HCT116 (cell line): Measurements from ENCODE around the gene CRYAB.

ENCODE experiments used
- CEBPB ChIP-seq: IDR thresholded peaks from 2 replicates; pipeline ENCODE4 v1.6.1; 2012; ENCODE audit warnings: low read depth
- ELF1 ChIP-seq: IDR thresholded peaks from 2 replicates; pipeline ENCODE4 v1.6.1; 2012; ENCODE audit warnings: low read depth, borderline replicate concordance
- EZH2 ChIP-seq: fragments of 200-600 bp; sonication (generic); IDR thresholded peaks from 2 replicates; pipeline ENCODE4 v1.6.1; 2017; ENCODE audit warnings: antibody characterized with exemption, mixed run types
- JUND ChIP-seq: IDR thresholded peaks from 2 replicates; pipeline ENCODE4 v1.6.1; 2012
- POLR2A ChIP-seq: IDR thresholded peaks from 2 replicates; pipeline ENCODE4 v1.7.0; 2011; ENCODE audit warnings: borderline replicate concordance; ENCODE audit not compliant: insufficient read depth, insufficient read length; ENCODE audit errors: extremely low read depth
- POLR2AphosphoS5 ChIP-seq: IDR thresholded peaks from 2 replicates; pipeline ENCODE4 v1.6.1; 2011; ENCODE audit warnings: mild to moderate bottlenecking, low read depth, low read length, moderate library complexity
- SP1 ChIP-seq: IDR thresholded peaks from 2 replicates; pipeline ENCODE4 v1.6.1; 2012; ENCODE audit warnings: low read depth
- TF ChIP-seq, protein P1 (sequence below): IDR thresholded peaks from 2 replicates; pipeline ENCODE4 v1.6.1; 2012
- TF ChIP-seq, protein P2 (sequence below), 3 experiments: fragments of 200-600 bp in 1 of 3; sonication (generic) in 1 of 3; IDR thresholded peaks in 2 of 3; conservative IDR thresholded peaks in 1 of 3; 2 replicates each; pipeline ENCODE4 v1.5.1; 2012 to 2017; ENCODE audit warnings: low read depth in 2 of 3, low read length in 2 of 3, antibody characterized with exemption in 1 of 3, borderline replicate concordance in 1 of 3, control low read depth in 1 of 3, mild to moderate bottlenecking in 1 of 3, mixed read lengths in 1 of 3, mixed run types in 1 of 3, moderate library complexity in 1 of 3; ENCODE audit not compliant: insufficient read depth in 1 of 3

DNA sequence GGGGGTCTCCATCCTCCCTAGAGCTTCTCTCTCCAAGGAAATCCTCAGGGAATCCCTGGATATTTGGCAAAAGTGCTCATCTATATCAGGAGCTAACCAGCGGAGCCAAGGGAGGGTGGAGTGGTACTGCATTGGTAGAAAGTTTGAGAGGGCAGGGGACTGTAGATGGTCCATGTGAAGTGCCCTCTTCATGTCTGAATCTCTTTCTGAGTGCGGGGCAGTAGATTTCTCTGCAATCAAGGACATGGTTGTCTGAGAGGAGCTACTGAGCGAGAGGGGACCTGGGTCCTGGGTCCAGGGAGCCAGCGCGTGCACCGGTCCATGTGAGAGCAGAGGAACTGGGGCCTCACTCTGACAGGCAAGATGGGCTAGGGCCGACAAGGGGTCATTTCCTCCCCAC is 26.3 kb upstream of the CRYAB start:
- TF ChIP-seq, protein P1, sequence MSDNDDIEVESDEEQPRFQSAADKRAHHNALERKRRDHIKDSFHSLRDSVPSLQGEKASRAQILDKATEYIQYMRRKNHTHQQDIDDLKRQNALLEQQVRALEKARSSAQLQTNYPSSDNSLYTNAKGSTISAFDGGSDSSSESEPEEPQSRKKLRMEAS, result no peak
- TF ChIP-seq, protein P2, sequence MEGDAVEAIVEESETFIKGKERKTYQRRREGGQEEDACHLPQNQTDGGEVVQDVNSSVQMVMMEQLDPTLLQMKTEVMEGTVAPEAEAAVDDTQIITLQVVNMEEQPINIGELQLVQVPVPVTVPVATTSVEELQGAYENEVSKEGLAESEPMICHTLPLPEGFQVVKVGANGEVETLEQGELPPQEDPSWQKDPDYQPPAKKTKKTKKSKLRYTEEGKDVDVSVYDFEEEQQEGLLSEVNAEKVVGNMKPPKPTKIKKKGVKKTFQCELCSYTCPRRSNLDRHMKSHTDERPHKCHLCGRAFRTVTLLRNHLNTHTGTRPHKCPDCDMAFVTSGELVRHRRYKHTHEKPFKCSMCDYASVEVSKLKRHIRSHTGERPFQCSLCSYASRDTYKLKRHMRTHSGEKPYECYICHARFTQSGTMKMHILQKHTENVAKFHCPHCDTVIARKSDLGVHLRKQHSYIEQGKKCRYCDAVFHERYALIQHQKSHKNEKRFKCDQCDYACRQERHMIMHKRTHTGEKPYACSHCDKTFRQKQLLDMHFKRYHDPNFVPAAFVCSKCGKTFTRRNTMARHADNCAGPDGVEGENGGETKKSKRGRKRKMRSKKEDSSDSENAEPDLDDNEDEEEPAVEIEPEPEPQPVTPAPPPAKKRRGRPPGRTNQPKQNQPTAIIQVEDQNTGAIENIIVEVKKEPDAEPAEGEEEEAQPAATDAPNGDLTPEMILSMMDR (IDR thresholded peaks at IDR 0.05 in 2 of 3, conservative IDR thresholded peaks at IDR 0.05 in 1 of 3; ENCODE audit: borderline replicate concordance in 1 of 3, insufficient read depth in 1 of 3, low read depth in 2 of 3, low read length in 2 of 3), result no peak
- TF ChIP-seq EZH2 (no peak), POLR2A (no peak), JUND (no peak), ELF1 (no peak), SP1 (no peak), POLR2AphosphoS5 (no peak), CEBPB (no peak)
